Panc1 (cell line): Measurements from ENCODE around the gene TRIO. TPM values are rescaled to one million over a fixed set of nuclear protein-coding genes. Genes with fewer than 3 reads are reported as not detected.

Experiments used
- ATAC-seq: fragments of 200-7000 bp; cut with Tn5 transposase; 2 replicates; pipeline ENCODE4 v1.9.1; 2020; ENCODE audit warnings: mild to moderate bottlenecking, moderate library complexity
- BruUV-seq: library from RNA; stranded (reverse); fragments of 400-500 nt; replicated peaks from 2 replicates; lab custom pipeline; 2021; lab: Mats Ljungman, UMichigan
- CTCF ChIA-PET: fragments of 300-600 bp; sonication (Branson Sonifier 250); formaldehyde crosslinking; loops from one replicate; lab custom pipeline; 2022; ENCODE audit warnings: antibody characterized with exemption; lab: Charles Lee
- POLR2A ChIA-PET: fragments of 300-600 bp; sonication (Branson Sonifier 250); formaldehyde crosslinking; loops from one replicate; lab custom pipeline; 2022; ENCODE audit warnings: antibody characterized with exemption; lab: Charles Lee
- DNase-seq: peaks from one replicate; pipeline ENCODE4 v3.0.0-alpha.2; 2010; ENCODE audit warnings: low read depth, low spot score
- H3K27ac ChIP-seq: 2 replicates; pipeline ENCODE4 v1.5.1; 2011; ENCODE audit warnings: mild to moderate bottlenecking, low read length, inconsistent platforms
- H3K27me3 ChIP-seq: fragments of 200-500 bp; sonication (Bioruptor generic); 2 replicates; pipeline ENCODE4 v1.6.0; 2014; ENCODE audit warnings: low read length, inconsistent platforms; ENCODE audit not compliant: control insufficient read depth, insufficient read depth
- H3K36me3 ChIP-seq: fragments of 200-500 bp; sonication (Bioruptor generic); 2 replicates; pipeline ENCODE4 v1.5.1; 2014; ENCODE audit warnings: inconsistent platforms, mild to moderate bottlenecking, low read length, moderate library complexity; ENCODE audit not compliant: control insufficient read depth, insufficient read depth
- H3K4me1 ChIP-seq: 2 replicates; pipeline ENCODE4 v1.5.1; 2011; ENCODE audit warnings: inconsistent platforms, mild to moderate bottlenecking, low read length, moderate library complexity; ENCODE audit not compliant: control insufficient read depth, insufficient read depth
- H3K4me3 ChIP-seq, 2 experiments: 2 replicates each; pipeline ENCODE4 v1.5.1; 2011 to 2012; ENCODE audit warnings: low read depth in 2 of 2, low read length in 2 of 2, mild to moderate bottlenecking in 2 of 2, inconsistent platforms in 1 of 2, moderate library complexity in 1 of 2
- H3K9me3 ChIP-seq: fragments of 200-500 bp; sonication (Bioruptor generic); 2 replicates; pipeline ENCODE4 v1.5.1; 2014; ENCODE audit warnings: low read depth, mild to moderate bottlenecking, inconsistent platforms, low read length, moderate library complexity; ENCODE audit not compliant: control insufficient read depth, insufficient read depth
- POLR2AphosphoS5 ChIP-seq: IDR thresholded peaks from 2 replicates; pipeline ENCODE4 v1.6.1; 2012; ENCODE audit warnings: mild to moderate bottlenecking, low read depth, low read length, moderate library complexity
- SIN3A ChIP-seq: IDR thresholded peaks from 2 replicates; pipeline ENCODE4 v1.6.1; 2012; ENCODE audit warnings: low read depth, mild to moderate bottlenecking, low read length, moderate library complexity, borderline replicate concordance; ENCODE audit not compliant: insufficient read depth
- TCF7L2 ChIP-seq: IDR thresholded peaks from 2 replicates; pipeline ENCODE4 v1.6.1; 2011; ENCODE audit warnings: mild to moderate bottlenecking, low read depth, low read length, inconsistent platforms
- in situ Hi-C: cut with HindIII; loops from 2 replicates; pipeline ENCODE4 v1.10.0; 2016; ENCODE audit warnings: low sequenced_read_pairs, low pct_unique_long_range_greater_than_20kb
- intact Hi-C: fragments of 100-400 bp; cut with micrococcal nuclease; formaldehyde crosslinking; loops from one replicate; pipeline ENCODE4 v1.10.0; 2022; ENCODE audit not compliant: unreplicated experiment
- total RNA-seq: library from RNA; stranded (reverse); gene quantifications from one replicate; pipeline ENCODE4 v1.2.1, GENCODE V29; 2021; ENCODE audit not compliant: unreplicated experiment
- TF ChIP-seq, protein P1 (sequence below), 2 experiments: IDR thresholded peaks; 2 replicates each; pipeline ENCODE4 v1.6.1; 2011 to 2012; ENCODE audit warnings: low read depth in 2 of 2, control low read depth in 1 of 2, low read length in 1 of 2, mild to moderate bottlenecking in 1 of 2, moderate library complexity in 1 of 2; ENCODE audit not compliant: insufficient read depth in 1 of 2
- TF ChIP-seq, protein P2 (sequence below): fragments of 450-650 bp; IDR thresholded peaks from 2 replicates; pipeline ENCODE4 v1.5.1; 2017; ENCODE audit warnings: mild to moderate bottlenecking

Gene TRIO
- total RNA-seq, 1 experiment from 2014 or later: 349 TPM

- in situ Hi-C loops (no loop called here), intact Hi-C loops (no loop called here)
- no peak for TF ChIP-seq TCF7L2
- TF ChIP-seq, protein P1, sequence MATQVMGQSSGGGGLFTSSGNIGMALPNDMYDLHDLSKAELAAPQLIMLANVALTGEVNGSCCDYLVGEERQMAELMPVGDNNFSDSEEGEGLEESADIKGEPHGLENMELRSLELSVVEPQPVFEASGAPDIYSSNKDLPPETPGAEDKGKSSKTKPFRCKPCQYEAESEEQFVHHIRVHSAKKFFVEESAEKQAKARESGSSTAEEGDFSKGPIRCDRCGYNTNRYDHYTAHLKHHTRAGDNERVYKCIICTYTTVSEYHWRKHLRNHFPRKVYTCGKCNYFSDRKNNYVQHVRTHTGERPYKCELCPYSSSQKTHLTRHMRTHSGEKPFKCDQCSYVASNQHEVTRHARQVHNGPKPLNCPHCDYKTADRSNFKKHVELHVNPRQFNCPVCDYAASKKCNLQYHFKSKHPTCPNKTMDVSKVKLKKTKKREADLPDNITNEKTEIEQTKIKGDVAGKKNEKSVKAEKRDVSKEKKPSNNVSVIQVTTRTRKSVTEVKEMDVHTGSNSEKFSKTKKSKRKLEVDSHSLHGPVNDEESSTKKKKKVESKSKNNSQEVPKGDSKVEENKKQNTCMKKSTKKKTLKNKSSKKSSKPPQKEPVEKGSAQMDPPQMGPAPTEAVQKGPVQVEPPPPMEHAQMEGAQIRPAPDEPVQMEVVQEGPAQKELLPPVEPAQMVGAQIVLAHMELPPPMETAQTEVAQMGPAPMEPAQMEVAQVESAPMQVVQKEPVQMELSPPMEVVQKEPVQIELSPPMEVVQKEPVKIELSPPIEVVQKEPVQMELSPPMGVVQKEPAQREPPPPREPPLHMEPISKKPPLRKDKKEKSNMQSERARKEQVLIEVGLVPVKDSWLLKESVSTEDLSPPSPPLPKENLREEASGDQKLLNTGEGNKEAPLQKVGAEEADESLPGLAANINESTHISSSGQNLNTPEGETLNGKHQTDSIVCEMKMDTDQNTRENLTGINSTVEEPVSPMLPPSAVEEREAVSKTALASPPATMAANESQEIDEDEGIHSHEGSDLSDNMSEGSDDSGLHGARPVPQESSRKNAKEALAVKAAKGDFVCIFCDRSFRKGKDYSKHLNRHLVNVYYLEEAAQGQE (IDR thresholded peaks at IDR 0.05; ENCODE audit: insufficient read depth in 1 of 2, low read depth in 2 of 2, low read length in 1 of 2): no peak
- no peak for TF ChIP-seq SIN3A
- TF ChIP-seq, protein P2, sequence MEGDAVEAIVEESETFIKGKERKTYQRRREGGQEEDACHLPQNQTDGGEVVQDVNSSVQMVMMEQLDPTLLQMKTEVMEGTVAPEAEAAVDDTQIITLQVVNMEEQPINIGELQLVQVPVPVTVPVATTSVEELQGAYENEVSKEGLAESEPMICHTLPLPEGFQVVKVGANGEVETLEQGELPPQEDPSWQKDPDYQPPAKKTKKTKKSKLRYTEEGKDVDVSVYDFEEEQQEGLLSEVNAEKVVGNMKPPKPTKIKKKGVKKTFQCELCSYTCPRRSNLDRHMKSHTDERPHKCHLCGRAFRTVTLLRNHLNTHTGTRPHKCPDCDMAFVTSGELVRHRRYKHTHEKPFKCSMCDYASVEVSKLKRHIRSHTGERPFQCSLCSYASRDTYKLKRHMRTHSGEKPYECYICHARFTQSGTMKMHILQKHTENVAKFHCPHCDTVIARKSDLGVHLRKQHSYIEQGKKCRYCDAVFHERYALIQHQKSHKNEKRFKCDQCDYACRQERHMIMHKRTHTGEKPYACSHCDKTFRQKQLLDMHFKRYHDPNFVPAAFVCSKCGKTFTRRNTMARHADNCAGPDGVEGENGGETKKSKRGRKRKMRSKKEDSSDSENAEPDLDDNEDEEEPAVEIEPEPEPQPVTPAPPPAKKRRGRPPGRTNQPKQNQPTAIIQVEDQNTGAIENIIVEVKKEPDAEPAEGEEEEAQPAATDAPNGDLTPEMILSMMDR: no peak
- TF ChIP-seq POLR2AphosphoS5: no peak
- peaks cover 35% of the 10 kb centered on the region for H3K36me3 ChIP-seq
- H3K4me3 ChIP-seq: no peak overlapping the region
- no peaks in the 10 kb centered on the region for H3K9me3 ChIP-seq
- no TSS peak for BruUV-seq
- ChIA-PET POLR2A (no interaction called here), CTCF (no interaction called here)
- no peak for ATAC-seq
- H3K27ac ChIP-seq: no peak overlapping the region
- no peak for DNase-seq
- peaks cover 9% of the 10 kb centered on the region; the same call in 1 of the 2 replicates for H3K4me1 ChIP-seq
- H3K27me3 ChIP-seq: no peaks in the 10 kb centered on the region
These were observed 288.4 kb downstream of the TRIO start for GRCh38 chr5:14431534-14431933.

- H3K4me3 ChIP-seq: no peak overlapping the region
- intact Hi-C loops (no loop called here), in situ Hi-C loops (no loop called here)
- H3K4me1 ChIP-seq: peaks cover 9% of the 10 kb centered on the region; the same call in 1 of the 2 replicates
- no peak for ATAC-seq
- H3K36me3 ChIP-seq: peaks cover 30% of the 10 kb centered on the region
- CTCF ChIA-PET: no interaction called here
- no peaks in the 10 kb centered on the region for H3K27me3 ChIP-seq
- H3K27ac ChIP-seq: no peak overlapping the region
- TF ChIP-seq POLR2AphosphoS5 (no peak), SIN3A (no peak), TCF7L2 (no peak)
- TF ChIP-seq, protein P2: no peak
- TF ChIP-seq, protein P1 (IDR thresholded peaks at IDR 0.05; ENCODE audit: insufficient read depth in 1 of 2, low read depth in 2 of 2, low read length in 1 of 2): no peak
- no peak for DNase-seq
- POLR2A ChIA-PET: no interaction called here
- H3K9me3 ChIP-seq: no peaks in the 10 kb centered on the region
- BruUV-seq: TSS peak; percentile 1
These were observed 289.9 kb downstream of the TRIO start for GRCh38 chr5:14432931-14433589.
